Measurements from ENCODE around the gene SLCO1C1. TPM values are rescaled to one million over a fixed set of nuclear protein-coding genes. Genes with fewer than 3 reads are reported as not detected.
"Not testable (repeated sequence)": the region's sequence is repeated elsewhere in the genome, so short reads cannot be mapped to it uniquely, and the experiment has no call there.

Gene SLCO1C1
- total RNA-seq, 1 donor from 2014 or later = not detected

DNA sequence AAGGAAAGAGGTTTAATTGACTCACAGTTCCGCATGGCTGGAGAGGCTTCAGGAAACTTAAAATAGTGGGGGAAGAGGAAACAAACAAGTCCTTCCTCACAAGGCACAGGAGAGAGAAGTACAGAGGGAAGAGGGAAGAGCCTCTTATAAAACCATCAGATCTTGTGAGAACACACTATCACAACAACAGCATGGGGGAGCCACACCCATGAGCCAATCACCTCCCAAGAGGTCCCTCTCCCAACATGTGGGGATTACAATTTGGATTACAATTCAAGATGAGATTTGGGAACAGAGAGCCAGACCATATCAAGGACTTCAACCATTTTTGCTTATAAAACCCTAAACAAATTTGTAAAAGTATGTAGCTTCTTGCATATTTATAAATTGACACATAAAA, 45.8 kb downstream of the SLCO1C1 start:
- Mint-ChIP-seq H3K4me3 (ENCODE audit: unreplicated experiment) (no peak overlapping the region), H3K36me3 (ENCODE audit: unreplicated experiment) (no peaks in the 10 kb centered on the region), H3K27ac (ENCODE audit: unreplicated experiment) (no peak overlapping the region), H3K4me1 (ENCODE audit: low read depth, unreplicated experiment) (no peaks in the 10 kb centered on the region), H3K9me3 (ENCODE audit: unreplicated experiment) (no peaks in the 10 kb centered on the region), H3K27me3 (ENCODE audit: unreplicated experiment) (no peaks in the 10 kb centered on the region)
- no peak for DNase-seq
- TF ChIP-seq CTCF (IDR thresholded peaks at IDR 0.05; ENCODE audit: partially characterized antibody, unreplicated experiment) = no peak

- no peak overlapping the region for H3K4me3 Mint-ChIP-seq (ENCODE audit: unreplicated experiment)
- H3K36me3 Mint-ChIP-seq (ENCODE audit: unreplicated experiment) = no peaks in the 10 kb centered on the region
- H3K9me3 Mint-ChIP-seq (ENCODE audit: unreplicated experiment) = no peaks in the 10 kb centered on the region
- H3K27me3 Mint-ChIP-seq (ENCODE audit: unreplicated experiment) = no peaks in the 10 kb centered on the region
- no peak for TF ChIP-seq CTCF (IDR thresholded peaks at IDR 0.05; ENCODE audit: partially characterized antibody, unreplicated experiment)
- H3K27ac Mint-ChIP-seq (ENCODE audit: unreplicated experiment) = no peak overlapping the region
- no peaks in the 10 kb centered on the region for H3K4me1 Mint-ChIP-seq (ENCODE audit: low read depth, unreplicated experiment)
- no peak for DNase-seq
These were observed 53.1 kb downstream of the SLCO1C1 start for GRCh38 chr12:20748198-20748597.

GRCh38 chr12:20751046-20751445, 55.9 kb downstream of the SLCO1C1 start:
- H3K27me3 Mint-ChIP-seq (ENCODE audit: unreplicated experiment) = no peaks in the 10 kb centered on the region
- H3K27ac Mint-ChIP-seq (ENCODE audit: unreplicated experiment) = no peak overlapping the region
- DNase-seq = no peak
- no peak overlapping the region for H3K4me3 Mint-ChIP-seq (ENCODE audit: unreplicated experiment)
- TF ChIP-seq CTCF (IDR thresholded peaks at IDR 0.05; ENCODE audit: partially characterized antibody, unreplicated experiment) = no peak
- H3K36me3 Mint-ChIP-seq (ENCODE audit: unreplicated experiment) = no peaks in the 10 kb centered on the region
- H3K4me1 Mint-ChIP-seq (ENCODE audit: low read depth, unreplicated experiment) = no peaks in the 10 kb centered on the region
- H3K9me3 Mint-ChIP-seq (ENCODE audit: unreplicated experiment) = no peaks in the 10 kb centered on the region

DNA sequence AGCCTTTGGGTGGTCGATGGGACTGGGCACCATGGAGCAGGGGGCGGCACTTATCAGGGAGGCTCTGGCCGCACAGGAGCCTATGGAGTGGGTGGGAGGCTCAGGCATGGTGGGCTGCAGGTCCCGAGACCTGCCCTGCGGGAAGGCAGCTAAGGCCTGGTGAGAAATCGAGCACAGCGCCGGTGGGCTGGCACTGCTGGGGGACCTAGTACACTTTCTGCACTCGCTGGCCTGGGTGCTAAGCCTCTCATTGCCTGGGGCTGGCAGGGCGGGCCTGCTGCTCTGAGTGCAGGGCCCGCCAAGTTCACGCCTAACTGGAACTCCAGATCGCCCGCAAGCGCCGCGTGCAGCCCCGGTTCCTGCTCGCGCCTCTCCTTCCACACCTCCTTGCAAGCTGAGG, 82.3 kb downstream of the SLCO1C1 start:
- Mint-ChIP-seq H3K4me3 (ENCODE audit: unreplicated experiment) (no peak overlapping the region), H3K36me3 (ENCODE audit: unreplicated experiment) (no peaks in the 10 kb centered on the region), H3K4me1 (ENCODE audit: low read depth, unreplicated experiment) (no peaks in the 10 kb centered on the region), H3K27me3 (ENCODE audit: unreplicated experiment) (peaks cover 1% of the 10 kb centered on the region), H3K27ac (ENCODE audit: unreplicated experiment) (no peak overlapping the region), H3K9me3 (ENCODE audit: unreplicated experiment) (peaks cover 2% of the 10 kb centered on the region)
- no peak for TF ChIP-seq CTCF (IDR thresholded peaks at IDR 0.05; ENCODE audit: partially characterized antibody, unreplicated experiment)
- DNase-seq = no peak

DNA sequence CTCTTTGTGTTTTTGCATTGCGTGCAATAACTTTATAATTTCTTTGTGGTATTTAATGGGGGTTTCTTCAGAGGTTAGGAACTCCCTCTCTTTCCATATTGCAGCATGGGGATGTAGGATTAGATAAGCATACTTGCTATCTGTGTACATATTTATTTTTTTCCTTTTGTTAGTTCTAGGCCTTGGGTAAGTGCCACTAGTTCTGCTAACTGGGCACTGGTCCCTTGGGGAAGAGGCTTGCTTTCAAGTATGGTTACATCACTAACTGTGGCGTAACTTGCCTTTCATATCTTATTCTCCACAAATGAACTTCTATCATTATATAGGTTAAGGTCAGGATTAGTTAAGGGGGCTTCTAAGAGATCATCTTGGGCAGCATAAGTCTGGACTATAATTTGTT, 83.8 kb downstream of the SLCO1C1 start:
- Mint-ChIP-seq H3K4me1 (ENCODE audit: low read depth, unreplicated experiment) (no peaks in the 10 kb centered on the region), H3K4me3 (ENCODE audit: unreplicated experiment) (no peak overlapping the region), H3K27me3 (ENCODE audit: unreplicated experiment) (peaks cover 1% of the 10 kb centered on the region), H3K27ac (ENCODE audit: unreplicated experiment) (no peak overlapping the region), H3K36me3 (ENCODE audit: unreplicated experiment) (no peaks in the 10 kb centered on the region), H3K9me3 (ENCODE audit: unreplicated experiment) (peaks cover 2% of the 10 kb centered on the region)
- TF ChIP-seq CTCF (IDR thresholded peaks at IDR 0.05; ENCODE audit: partially characterized antibody, unreplicated experiment) = no peak
- no peak for DNase-seq

- not testable (repeated sequence) for H3K27me3 Mint-ChIP-seq (ENCODE audit: unreplicated experiment); DNase-seq; H3K36me3 Mint-ChIP-seq (ENCODE audit: unreplicated experiment); H3K4me1 Mint-ChIP-seq (ENCODE audit: low read depth, unreplicated experiment); H3K4me3 Mint-ChIP-seq (ENCODE audit: unreplicated experiment); H3K27ac Mint-ChIP-seq (ENCODE audit: unreplicated experiment); H3K9me3 Mint-ChIP-seq (ENCODE audit: unreplicated experiment)
These were observed 84.8 kb downstream of the SLCO1C1 start for GRCh38 chr12:20779971-20780370.

DNA sequence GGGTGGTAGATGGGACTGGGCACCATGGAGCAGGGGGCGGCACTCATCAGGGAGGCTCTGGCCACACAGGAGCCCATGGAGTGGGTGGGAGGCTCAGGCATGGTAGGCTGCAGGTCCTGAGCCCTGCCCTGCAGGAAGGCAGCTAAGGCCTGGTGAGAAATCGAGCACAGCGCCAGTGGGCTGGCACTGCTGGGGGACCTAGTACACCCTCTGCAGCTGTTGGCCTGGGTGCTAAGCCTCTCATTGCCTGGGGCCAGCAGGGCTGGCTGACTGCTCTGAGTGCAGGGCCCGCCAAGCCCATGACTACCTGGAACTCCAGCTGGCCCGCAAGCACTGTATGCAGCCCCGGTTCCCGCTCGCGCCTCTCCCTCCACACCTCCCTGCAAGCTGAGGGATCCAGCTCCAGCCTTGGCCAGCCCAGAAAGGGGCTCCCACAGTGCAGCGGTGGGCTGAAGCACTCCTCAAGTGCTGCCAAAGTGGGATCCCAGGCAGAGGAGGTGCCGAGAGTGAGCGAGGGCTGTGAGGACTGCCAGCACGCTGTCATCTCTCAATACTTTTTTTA, 88.7 kb downstream of the SLCO1C1 start:
- H3K36me3 Mint-ChIP-seq (ENCODE audit: unreplicated experiment); H3K9me3 Mint-ChIP-seq (ENCODE audit: unreplicated experiment); H3K27me3 Mint-ChIP-seq (ENCODE audit: unreplicated experiment); H3K27ac Mint-ChIP-seq (ENCODE audit: unreplicated experiment); DNase-seq; H3K4me3 Mint-ChIP-seq (ENCODE audit: unreplicated experiment); H3K4me1 Mint-ChIP-seq (ENCODE audit: low read depth, unreplicated experiment): not testable (repeated sequence)
